Measurements from ENCODE around the gene VLDLR.
A peak's percentile ranks its signal among the peaks of the same experiment; 100 is the strongest.

The VLDLR gene

DNA sequence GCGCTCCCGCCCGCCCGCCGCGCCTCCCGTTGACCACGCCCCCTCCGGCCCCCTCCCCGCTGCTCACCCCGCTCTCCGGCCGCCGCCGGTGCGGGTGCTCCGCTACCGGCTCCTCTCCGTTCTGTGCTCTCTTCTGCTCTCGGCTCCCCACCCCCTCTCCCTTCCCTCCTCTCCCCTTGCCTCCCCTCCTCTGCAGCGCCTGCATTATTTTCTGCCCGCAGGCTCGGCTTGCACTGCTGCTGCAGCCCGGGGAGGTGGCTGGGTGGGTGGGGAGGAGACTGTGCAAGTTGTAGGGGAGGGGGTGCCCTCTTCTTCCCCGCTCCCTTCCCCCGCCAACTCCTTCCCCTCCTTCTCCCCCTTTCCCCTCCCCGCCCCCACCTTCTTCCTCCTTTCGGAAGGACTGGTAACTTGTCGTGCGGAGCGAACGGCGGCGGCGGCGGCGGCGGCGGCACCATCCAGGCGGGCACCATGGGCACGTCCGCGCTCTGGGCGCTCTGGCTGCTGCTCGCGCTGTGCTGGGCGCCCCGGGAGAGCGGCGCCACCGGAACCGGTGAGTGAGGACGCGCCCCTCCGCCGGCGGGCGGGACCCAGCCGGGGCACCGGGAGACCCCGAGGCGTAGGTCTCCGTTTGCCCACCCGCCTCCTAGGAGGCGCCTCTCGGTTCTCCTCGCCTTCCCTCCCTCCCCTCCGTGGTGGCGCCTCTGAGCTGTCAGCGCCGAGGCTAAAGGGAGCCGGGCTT is at the start of gene VLDLR:
Gene VLDLR (plus strand): TSS at position 66 of the 739 bp plus-strand sequence. CDS start 403 bp downstream, at position 469.
- no peak for DNase-seq

DNA sequence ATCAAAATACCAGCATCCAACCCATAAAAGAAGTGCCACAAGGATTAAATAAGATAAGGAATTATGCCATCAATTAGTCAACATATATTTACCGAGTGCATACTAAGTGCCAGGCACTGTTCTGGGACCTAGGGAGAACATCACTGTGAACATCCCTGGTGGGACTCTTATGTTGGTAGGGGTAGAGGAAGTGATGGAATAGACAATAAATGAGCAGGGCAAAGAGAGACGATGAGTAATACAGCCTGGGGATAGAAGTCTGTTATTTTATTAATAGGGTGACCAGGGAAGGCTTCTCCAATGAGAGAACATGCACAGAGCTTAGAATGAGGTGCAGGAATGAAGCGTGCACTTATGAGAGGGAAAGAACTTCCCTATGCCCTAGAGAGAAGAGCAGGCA is 47.4 kb upstream of the VLDLR start:
- DNase-seq, result no peak

- DNase-seq, result no peak
These were observed 45.0 kb upstream of the VLDLR start for GRCh38 chr9:2576631-2577030.

- no peak for DNase-seq
These were observed 38.1 kb upstream of the VLDLR start for GRCh38 chr9:2583308-2584013.

GRCh38 chr9:2591967-2592366 is 29.6 kb upstream of the VLDLR start:
- DNase-seq, result no peak

DNA sequence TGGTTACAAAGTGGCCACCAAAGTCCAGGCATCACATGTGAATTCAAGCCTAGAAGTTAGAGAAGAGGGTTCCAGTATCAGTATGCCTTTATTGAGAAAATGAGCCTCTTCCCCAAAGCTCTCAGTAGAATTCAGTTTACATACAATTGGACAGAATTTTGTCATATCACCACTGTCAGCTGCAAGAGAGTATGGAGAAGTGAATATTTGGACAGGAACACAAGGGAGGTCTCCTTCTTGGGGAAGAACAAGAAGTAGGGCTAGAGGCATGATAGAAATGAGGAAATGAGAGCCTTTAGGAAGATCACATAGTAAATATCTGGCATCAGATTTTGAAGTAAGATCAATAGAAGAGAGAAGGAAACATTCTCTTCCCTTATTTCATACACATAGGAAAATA is 27.8 kb upstream of the VLDLR start:
- DNase-seq, result no peak

- no peak for DNase-seq
These were observed 25.6 kb upstream of the VLDLR start for GRCh38 chr9:2595973-2596372.

DNA sequence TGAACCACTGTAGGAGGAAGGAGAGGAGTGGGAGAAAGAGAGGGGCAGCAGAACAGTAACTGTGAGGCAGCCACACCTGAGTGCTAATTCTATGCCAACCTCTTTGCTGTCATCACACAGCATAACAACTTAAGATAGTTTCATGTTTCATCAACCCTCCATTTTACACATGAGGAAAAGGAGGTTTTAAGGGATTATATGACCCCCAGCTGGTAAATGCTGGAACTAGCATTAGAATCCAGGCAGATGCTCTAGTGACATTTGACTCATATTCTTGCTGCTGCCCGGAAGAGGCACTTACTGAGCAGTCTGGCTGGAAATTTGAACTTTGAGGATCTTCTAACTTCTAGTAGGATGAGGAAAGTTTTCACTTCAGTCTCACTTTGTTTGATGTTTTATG is 24.1 kb upstream of the VLDLR start:
- no peak for DNase-seq

DNA sequence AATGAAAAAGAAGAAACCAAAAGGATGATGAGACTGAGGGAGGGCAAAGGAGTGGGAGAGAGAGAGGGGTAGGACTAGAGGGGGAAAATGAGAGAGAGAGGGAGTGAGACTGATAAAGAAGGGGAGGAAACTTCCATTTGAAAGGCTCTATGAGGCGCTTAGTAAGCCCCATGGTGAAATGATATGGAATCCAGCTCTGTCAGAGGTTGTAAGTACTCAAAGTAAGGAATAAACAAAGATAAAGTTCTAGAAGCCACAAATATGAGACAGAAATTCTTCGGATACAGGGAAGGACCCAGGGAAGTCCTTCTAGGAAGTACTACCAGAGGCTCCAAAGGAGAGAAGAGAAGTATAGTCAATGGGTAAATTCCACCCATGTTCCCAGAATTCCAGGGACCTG is 21.7 kb upstream of the VLDLR start:
- DNase-seq, result no peak

DNA sequence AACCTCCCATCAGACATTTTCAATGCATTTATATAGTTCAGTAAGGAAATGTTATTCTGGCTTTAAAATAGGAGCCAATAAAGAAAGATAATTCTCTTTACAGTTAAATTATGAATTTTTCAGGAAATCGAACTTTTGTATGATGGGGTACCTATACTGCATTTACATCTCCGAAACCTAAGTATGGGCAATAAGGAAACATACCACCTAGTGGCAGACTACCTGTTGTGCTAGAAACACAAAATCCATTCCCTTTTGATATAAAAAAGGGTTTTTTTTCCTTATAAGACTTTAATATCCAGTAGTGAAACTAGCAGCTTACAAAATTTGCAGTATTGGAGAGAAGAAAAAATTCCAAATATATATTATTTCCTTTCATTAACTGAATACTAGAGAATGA is 21.3 kb upstream of the VLDLR start:
- DNase-seq, result no peak

DNA sequence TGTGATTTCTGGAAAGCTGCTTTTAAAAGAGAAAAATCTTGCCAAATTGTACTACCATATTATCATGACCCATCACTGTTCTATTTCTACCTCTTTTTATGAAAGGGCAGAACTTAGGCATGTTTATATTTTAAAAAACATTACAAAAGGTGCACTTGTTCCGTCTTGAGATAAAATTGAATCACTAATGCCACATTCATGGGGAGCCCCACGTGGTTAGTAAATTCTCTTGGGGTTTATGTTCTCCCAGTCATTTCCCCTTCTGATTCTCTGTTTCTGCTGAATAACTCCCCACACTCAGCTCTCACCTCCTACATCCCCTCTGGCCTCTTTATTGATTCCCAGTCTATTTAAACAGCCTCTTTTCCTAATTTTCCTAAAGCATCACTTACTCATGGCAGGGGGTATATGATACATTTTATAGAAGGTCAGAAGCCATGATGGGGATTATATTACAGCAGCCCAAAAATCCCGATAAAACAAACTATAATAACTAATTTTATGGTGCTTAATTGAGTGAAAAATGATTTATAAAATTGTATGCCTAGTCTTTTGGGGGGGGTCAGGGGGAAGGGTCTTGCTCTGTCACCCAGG is 19.7 kb upstream of the VLDLR start:
- DNase-seq, result no peak

DNA sequence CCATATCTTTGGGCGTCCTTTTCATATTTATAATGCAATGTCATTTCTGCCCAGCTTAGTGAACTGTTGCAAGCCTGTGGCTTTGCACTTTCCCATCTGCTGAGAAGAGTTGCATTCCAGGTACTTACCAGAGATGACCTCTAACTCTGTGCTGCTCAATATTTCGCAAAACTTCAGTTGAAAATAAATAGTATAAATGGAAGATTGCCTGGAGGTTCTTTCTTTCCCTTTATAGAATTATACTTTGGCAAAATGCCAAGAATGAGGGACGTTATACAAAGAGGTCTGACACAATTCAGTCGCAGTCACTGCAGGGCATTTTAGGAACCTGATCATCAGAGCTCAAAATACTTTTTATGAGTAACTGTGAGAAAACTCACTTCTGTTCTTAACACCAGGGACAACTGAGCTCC is 18.9 kb upstream of the VLDLR start:
- DNase-seq, result no peak

DNA sequence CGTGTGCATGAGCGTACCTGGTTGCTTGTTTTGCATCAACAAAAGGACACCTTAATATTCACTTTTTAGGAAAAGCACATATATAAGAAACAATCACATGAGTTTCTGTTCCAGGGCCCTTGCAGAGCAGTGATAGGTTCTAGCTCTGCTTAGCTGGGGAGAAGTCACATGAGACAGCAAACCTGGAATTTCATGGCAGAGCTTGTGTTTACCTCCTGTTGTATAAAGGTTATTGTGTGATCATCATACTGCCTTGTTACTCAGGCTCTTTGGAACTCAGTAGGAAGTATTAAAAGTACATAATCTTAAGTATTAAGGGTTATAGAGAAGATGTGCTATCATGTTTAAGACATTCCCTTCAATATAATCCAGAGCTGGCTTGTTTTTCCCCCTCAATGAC is 18.0 kb upstream of the VLDLR start:
- no peak for DNase-seq

- DNase-seq, result no peak
These were observed 16.3 kb upstream of the VLDLR start for GRCh38 chr9:2605246-2605645.

- DNase-seq, result no peak
These were observed 13.3 kb upstream of the VLDLR start for GRCh38 chr9:2608276-2608675.

DNA sequence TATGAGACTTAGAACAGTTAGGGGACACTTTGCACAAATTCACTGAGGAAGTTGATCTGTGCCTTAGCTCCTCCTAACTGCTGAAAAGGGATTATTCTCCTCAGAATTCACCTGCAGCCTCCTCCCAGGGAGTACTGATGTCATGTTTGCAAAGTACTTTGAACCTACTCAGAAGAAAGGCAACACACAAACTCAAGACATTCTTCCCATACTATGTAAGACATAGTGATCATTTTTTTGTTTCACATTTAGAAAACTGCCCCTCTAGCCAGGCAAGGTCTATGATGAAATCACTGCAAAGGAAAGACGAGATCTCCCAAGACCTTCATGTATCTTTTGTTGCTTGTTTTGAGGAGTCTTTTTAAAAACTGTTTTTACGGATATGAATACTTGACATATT is 10.6 kb upstream of the VLDLR start:
- DNase-seq, result no peak

GRCh38 chr9:2611961-2612360 is 9.6 kb upstream of the VLDLR start:
- DNase-seq, result no peak

GRCh38 chr9:2613730-2614271 is 7.8 kb upstream of the VLDLR start:
- DNase-seq, result no peak

DNA sequence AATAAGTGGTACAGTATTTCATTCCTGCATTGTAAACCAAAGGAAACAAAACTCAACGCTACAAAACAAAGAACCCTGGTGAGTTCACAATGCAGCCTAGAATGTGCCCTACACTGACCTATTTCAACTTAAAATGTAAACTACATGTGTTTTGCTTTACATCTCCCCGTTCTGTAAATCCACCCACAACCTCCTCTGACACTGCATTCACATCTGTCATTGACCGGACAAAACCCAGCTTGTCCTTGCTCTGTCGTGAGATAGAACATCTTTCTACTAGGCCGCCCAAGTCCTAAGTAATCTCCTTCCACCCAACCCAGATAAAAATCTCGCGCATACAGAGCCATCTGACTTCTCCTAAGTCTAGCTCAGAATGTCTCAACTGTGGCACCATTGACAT is 6.1 kb upstream of the VLDLR start:
- no peak for DNase-seq

GRCh38 chr9:2616692-2617377 is 4.8 kb upstream of the VLDLR start:
- DNase-seq, result no peak

DNA sequence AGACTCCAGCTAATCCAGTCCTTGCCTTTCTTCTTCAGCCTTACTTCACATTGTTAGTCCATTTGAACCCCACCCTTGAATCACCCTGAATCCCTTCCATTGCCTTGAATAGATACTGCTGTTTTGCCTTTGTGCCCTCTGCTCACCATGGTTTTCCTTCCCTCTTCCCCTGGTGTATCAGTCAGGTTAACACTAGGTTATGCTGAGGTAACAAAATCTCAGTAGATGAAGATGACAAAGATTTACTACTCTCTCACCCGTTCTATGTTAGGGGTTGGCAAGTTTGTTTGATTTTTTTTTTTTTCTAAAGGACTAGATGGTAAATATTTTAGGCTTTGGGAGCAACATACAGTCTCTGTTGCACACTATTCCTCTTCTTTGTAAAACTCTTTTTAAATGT is 3.3 kb upstream of the VLDLR start:
- no peak for DNase-seq

DNA sequence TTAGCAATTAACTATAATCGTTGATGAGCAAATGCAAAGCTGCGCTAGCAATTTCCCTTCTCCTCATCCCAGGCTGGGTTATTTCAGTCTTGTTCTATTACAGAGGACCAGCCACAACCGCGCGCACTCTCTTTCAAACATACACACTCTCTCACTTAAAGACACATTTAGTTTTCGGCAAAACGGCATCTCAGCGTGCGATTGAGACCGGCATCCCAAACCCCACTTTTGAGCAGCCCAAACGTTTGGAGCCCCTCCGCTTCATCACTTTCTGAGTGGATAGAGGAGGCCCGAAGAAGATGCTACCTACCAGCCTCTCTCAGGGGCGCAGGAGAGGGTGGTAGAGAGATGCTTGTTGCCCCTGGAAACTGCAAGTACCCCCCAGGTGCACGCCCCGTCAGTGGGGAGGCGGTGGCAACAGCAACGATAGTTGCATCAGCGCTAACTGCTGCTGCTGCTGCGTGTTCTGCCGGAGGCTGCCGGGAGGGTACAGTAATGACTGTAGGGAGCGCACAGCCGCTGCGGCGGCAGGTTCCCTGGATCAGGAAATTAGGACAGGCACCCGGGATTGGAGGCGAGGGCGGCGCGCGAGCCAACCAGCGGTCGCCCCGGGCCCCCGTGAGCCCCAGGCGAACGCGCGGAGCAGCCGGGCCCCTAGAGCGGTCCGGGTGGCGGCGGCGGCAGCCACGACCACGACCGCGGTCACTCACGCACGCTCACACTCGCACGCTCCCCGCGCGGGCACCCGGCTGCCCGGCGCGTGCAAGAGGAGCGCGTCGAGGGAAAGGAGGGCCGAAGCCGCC is 467 bp upstream of the VLDLR start:
- peak in 1 of 2 experiments; percentile 50 for DNase-seq
